ENCODE data around the gene CDK18. TPM values are rescaled to one million over a fixed set of nuclear protein-coding genes. Genes with fewer than 3 reads are reported as not detected.

Gene CDK18
- total RNA-seq, 1 donor = 0.94 TPM

Other genes starting within 250 kb of the CDK18 start
- 34.2 TPM for gene NUAK2, start 182.9 kb upstream of the CDK18 start, total RNA-seq
- 0.21 TPM for gene KLHDC8A, start 147.7 kb upstream of the CDK18 start, total RNA-seq
- gene LEMD1, start 82.6 kb upstream of the CDK18 start, total RNA-seq = 0.31 TPM
- not detected for gene BLACAT1, start 48.6 kb upstream of the CDK18 start, total RNA-seq
- gene ELK4, start 127.3 kb downstream of the CDK18 start, total RNA-seq = 74.4 TPM
- gene SLC45A3, start 175.8 kb downstream of the CDK18 start, total RNA-seq = 2.0 TPM
- gene NUCKS1, start 245.5 kb downstream of the CDK18 start, total RNA-seq = 60.8 TPM

Measured in mononuclear cell (primary cell).